ENCODE measurements around the gene GABRB3. TPM values are rescaled to one million over a fixed set of nuclear protein-coding genes. Genes with fewer than 3 reads are reported as not detected.

The GABRB3 gene
- total and polyA plus RNA-seq, 2 experiments from 2014 or later: 1.8 TPM

- H3K36me3 ChIP-seq (replicated peaks; ENCODE audit: insufficient read depth, low read depth): no peaks in the 10 kb centered on the region
- no peak for DNase-seq (ENCODE audit: low spot score)
- no peaks in the 10 kb centered on the region for H3K4me1 ChIP-seq (ENCODE audit: insufficient read depth)
- TF ChIP-seq, protein P1, sequence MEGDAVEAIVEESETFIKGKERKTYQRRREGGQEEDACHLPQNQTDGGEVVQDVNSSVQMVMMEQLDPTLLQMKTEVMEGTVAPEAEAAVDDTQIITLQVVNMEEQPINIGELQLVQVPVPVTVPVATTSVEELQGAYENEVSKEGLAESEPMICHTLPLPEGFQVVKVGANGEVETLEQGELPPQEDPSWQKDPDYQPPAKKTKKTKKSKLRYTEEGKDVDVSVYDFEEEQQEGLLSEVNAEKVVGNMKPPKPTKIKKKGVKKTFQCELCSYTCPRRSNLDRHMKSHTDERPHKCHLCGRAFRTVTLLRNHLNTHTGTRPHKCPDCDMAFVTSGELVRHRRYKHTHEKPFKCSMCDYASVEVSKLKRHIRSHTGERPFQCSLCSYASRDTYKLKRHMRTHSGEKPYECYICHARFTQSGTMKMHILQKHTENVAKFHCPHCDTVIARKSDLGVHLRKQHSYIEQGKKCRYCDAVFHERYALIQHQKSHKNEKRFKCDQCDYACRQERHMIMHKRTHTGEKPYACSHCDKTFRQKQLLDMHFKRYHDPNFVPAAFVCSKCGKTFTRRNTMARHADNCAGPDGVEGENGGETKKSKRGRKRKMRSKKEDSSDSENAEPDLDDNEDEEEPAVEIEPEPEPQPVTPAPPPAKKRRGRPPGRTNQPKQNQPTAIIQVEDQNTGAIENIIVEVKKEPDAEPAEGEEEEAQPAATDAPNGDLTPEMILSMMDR (IDR thresholded peaks at IDR 0.05; ENCODE audit: poor library complexity): no peak
- TF ChIP-seq EZH2phosphoT487 (IDR thresholded peaks at IDR 0.05; ENCODE audit: low read depth, severe bottlenecking, unreplicated experiment) (no peak), EZH2 (IDR thresholded peaks at IDR 0.05; ENCODE audit: borderline replicate concordance) (no peak)
- no peaks in the 10 kb centered on the region for H3K9me3 ChIP-seq (ENCODE audit: low read depth)
- H3K4me3 ChIP-seq: no peak overlapping the region
- 82% methylated on average over 3 of the region's 3 CpGs for WGBS (ENCODE audit: low lambda C conversion rate, missing lambda C conversion rate)
- no peaks in the 10 kb centered on the region for H4K20me1 ChIP-seq (ENCODE audit: insufficient read depth, poor library complexity, severe bottlenecking)
- H2AFZ ChIP-seq: no peak overlapping the region
- no peaks in the 10 kb centered on the region for H3K79me2 ChIP-seq
- H3K4me2 ChIP-seq: no peak overlapping the region
- no peaks in the 10 kb centered on the region for H3K27me3 ChIP-seq
- H3K27ac ChIP-seq: no peak overlapping the region
- no peaks in the 10 kb centered on the region for H3K9me2 ChIP-seq (replicated peaks; ENCODE audit: insufficient read depth)
Measured at GRCh38 chr15:26614734-26615133, 158.1 kb downstream of the GABRB3 start.

GRCh38 chr15:26598704-26599103 is 174.2 kb downstream of the GABRB3 start:
- no peaks in the 10 kb centered on the region for H3K27me3 ChIP-seq

GRCh38 chr15:26595611-26596010 is 177.3 kb downstream of the GABRB3 start:
- TF ChIP-seq EZH2phosphoT487 (IDR thresholded peaks at IDR 0.05; ENCODE audit: low read depth, severe bottlenecking, unreplicated experiment) (no peak), EZH2 (IDR thresholded peaks at IDR 0.05; ENCODE audit: borderline replicate concordance) (no peak)
- TF ChIP-seq, protein P1 (IDR thresholded peaks at IDR 0.05; ENCODE audit: poor library complexity): no peak
- no peak overlapping the region for H3K4me3 ChIP-seq
- no peaks in the 10 kb centered on the region for H3K4me1 ChIP-seq (ENCODE audit: insufficient read depth)
- no peak overlapping the region for H3K27ac ChIP-seq
- H3K27me3 ChIP-seq: no peaks in the 10 kb centered on the region
- H3K4me2 ChIP-seq: no peak overlapping the region
- H2AFZ ChIP-seq: no peak overlapping the region
- no peaks in the 10 kb centered on the region for H4K20me1 ChIP-seq (ENCODE audit: insufficient read depth, poor library complexity, severe bottlenecking)
- no peaks in the 10 kb centered on the region for H3K9me2 ChIP-seq (replicated peaks; ENCODE audit: insufficient read depth)
- WGBS (ENCODE audit: low lambda C conversion rate, missing lambda C conversion rate): 73% methylated on average over 2 of the region's 2 CpGs
- no peaks in the 10 kb centered on the region for H3K79me2 ChIP-seq
- no peaks in the 10 kb centered on the region for H3K36me3 ChIP-seq (replicated peaks; ENCODE audit: insufficient read depth, low read depth)
- no peaks in the 10 kb centered on the region for H3K9me3 ChIP-seq (ENCODE audit: low read depth)
- DNase-seq (ENCODE audit: low spot score): no peak

More at GRCh38 chr15:26598704-26599103, 174.2 kb downstream of the GABRB3 start:
- DNase-seq (ENCODE audit: low spot score): no peak
- no peaks in the 10 kb centered on the region for H3K79me2 ChIP-seq
- WGBS (ENCODE audit: low lambda C conversion rate, missing lambda C conversion rate): 52% methylated on average over 2 of the region's 2 CpGs
- no peak overlapping the region for H2AFZ ChIP-seq
- H4K20me1 ChIP-seq (ENCODE audit: insufficient read depth, poor library complexity, severe bottlenecking): no peaks in the 10 kb centered on the region
- H3K27ac ChIP-seq: no peak overlapping the region
- H3K9me2 ChIP-seq (replicated peaks; ENCODE audit: insufficient read depth): no peaks in the 10 kb centered on the region
- H3K36me3 ChIP-seq (replicated peaks; ENCODE audit: insufficient read depth, low read depth): no peaks in the 10 kb centered on the region
- no peak for TF ChIP-seq EZH2 (IDR thresholded peaks at IDR 0.05; ENCODE audit: borderline replicate concordance)
- TF ChIP-seq EZH2phosphoT487 (IDR thresholded peaks at IDR 0.05; ENCODE audit: low read depth, severe bottlenecking, unreplicated experiment): no peak
- TF ChIP-seq, protein P1 (IDR thresholded peaks at IDR 0.05; ENCODE audit: poor library complexity): no peak
- H3K4me2 ChIP-seq: no peak overlapping the region
- no peaks in the 10 kb centered on the region for H3K4me1 ChIP-seq (ENCODE audit: insufficient read depth)
- H3K9me3 ChIP-seq (ENCODE audit: low read depth): no peaks in the 10 kb centered on the region
- no peak overlapping the region for H3K4me3 ChIP-seq

GRCh38 chr15:26590676-26591075 is 182.2 kb downstream of the GABRB3 start:
- no peak for DNase-seq (ENCODE audit: low spot score)
- no peaks in the 10 kb centered on the region for H4K20me1 ChIP-seq (ENCODE audit: insufficient read depth, poor library complexity, severe bottlenecking)
- no peak overlapping the region for H3K4me2 ChIP-seq
- H3K9me3 ChIP-seq (ENCODE audit: low read depth): no peaks in the 10 kb centered on the region
- no peaks in the 10 kb centered on the region for H3K9me2 ChIP-seq (replicated peaks; ENCODE audit: insufficient read depth)
- H3K36me3 ChIP-seq (replicated peaks; ENCODE audit: insufficient read depth, low read depth): no peaks in the 10 kb centered on the region
- no peak overlapping the region for H3K4me3 ChIP-seq
- WGBS (ENCODE audit: low lambda C conversion rate, missing lambda C conversion rate): 87% methylated on average over 2 of the region's 2 CpGs
- H3K27ac ChIP-seq: no peak overlapping the region
- H3K79me2 ChIP-seq: no peaks in the 10 kb centered on the region
- TF ChIP-seq, protein P1 (IDR thresholded peaks at IDR 0.05; ENCODE audit: poor library complexity): no peak
- TF ChIP-seq EZH2 (IDR thresholded peaks at IDR 0.05; ENCODE audit: borderline replicate concordance): no peak
- H2AFZ ChIP-seq: no peak overlapping the region
- no peaks in the 10 kb centered on the region for H3K4me1 ChIP-seq (ENCODE audit: insufficient read depth)
- H3K27me3 ChIP-seq: no peaks in the 10 kb centered on the region
